ENCODE measurements around the gene PCDHA4.
"Not testable (repeated sequence)": the region's sequence is repeated elsewhere in the genome, so short reads cannot be mapped to it uniquely, and the experiment has no call there.

PCDHA4 gene

GRCh38 chr5:140806834-140807775, at the start of gene PCDHA4:
Gene PCDHA4, plus strand, starts transcription at chr5:140807068.
- no peak for DNase-seq

DNA sequence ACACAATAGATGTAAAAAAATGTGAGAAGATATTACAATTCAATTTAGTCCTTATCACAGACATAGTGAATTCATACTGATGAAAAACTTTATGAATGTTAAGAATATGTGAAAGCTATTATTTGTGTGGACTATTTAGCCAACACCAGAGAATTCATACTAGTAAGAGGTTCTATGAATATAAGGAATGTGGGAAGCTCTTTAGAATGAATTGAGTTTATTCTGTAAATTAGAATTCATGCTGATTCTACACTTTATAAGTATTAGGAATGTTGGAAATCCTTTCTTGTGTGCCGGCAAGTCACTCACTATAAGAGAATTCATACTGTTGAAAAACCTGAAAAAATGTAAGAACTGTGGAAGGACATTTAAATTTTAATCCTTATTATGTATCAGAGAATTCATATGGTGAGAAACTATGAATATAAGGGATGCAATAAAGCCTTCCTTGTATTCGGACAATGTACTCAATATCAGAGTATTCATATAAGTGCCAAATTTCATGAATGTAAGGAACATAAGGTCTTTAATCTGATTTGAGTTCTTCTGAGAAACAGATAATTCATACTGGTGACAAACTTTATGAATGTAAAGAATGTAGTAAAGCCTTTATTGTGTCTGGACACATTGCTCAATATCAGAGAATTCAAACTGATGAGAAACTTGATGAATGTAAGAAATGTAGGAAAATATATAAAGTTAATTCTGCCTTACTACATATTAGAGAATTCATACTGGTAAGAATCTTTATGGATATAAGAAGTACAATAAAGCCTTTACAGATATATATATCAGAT, 42.5 kb upstream of the PCDHA4 start:
- peak in 1 of 2 experiments; percentile 17 for DNase-seq

DNA sequence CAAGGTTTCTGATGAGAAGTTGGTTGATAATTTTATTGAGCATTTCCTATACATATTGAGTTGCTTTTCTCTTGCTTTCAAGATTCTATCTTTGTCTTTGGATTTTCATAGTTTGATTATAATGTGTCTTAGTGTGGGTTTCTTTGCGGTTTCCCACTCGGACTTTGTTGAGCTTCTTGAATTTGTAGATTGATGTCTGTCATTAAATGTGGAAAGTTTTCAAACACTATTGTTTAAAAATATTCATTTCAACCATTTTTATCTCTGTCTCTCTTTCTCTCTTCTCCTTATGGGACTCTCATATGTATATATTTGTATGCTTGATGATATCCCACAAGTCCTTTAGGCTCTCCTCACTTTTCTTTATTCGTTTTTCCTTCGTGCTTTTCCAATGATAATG, 39.4 kb upstream of the PCDHA4 start:
- no peak for DNase-seq

- DNase-seq: no peak
Observed at GRCh38 chr5:140780512-140780911, 26.4 kb upstream of the PCDHA4 start.

GRCh38 chr5:140785905-140786686, 20.8 kb upstream of the PCDHA4 start, which contains the start of gene PCDHA1:
Gene PCDHA1, plus strand, starts transcription at chr5:140786140.
- peak in 1 of 2 experiments; percentile 35 for DNase-seq

- DNase-seq: not testable (repeated sequence)
Observed at GRCh38 chr5:140787422-140787821, 19.4 kb upstream of the PCDHA4 start.

DNA sequence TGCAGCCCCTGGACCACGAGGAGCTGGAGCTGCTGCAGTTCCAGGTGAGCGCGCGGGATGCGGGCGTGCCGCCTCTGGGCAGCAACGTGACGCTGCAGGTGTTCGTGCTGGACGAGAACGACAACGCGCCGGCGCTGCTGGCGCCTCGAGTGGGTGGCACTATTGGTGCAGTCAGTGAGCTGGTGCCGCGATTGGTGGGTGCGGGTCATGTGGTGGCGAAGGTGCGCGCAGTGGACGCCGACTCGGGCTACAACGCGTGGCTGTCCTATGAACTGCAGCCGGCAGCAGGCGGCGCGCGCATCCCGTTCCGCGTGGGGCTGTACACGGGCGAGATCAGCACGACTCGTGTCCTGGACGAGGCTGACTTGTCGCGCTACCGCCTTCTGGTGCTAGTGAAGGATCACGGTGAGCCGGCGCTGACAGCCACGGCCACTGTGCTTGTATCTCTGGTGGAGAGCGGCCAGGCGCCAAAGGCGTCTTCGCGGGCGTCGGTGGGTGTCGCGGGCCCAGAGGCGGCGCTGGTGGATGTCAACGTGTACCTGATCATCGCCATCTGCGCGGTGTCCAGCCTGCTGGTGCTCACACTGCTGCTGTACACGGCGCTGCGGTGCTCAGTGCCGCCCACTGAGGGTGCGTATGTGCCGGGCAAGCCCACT, 18.9 kb upstream of the PCDHA4 start:
- not testable (repeated sequence) for DNase-seq

- DNase-seq: peak; percentile 77 to 83
Observed at GRCh38 chr5:140791089-140791488, 15.8 kb upstream of the PCDHA4 start.

- no peak for DNase-seq
Observed at GRCh38 chr5:140794595-140795258, 12.1 kb upstream of the PCDHA4 start, which contains the start of gene PCDHA2. Gene PCDHA2, plus strand, starts transcription at chr5:140794852.

- no peak for DNase-seq
Observed at GRCh38 chr5:140795259-140795641, 11.6 kb upstream of the PCDHA4 start.

GRCh38 chr5:140796072-140796717, 10.7 kb upstream of the PCDHA4 start:
- DNase-seq: not testable (repeated sequence)

GRCh38 chr5:140796718-140797095, 10.2 kb upstream of the PCDHA4 start:
- DNase-seq: no peak

GRCh38 chr5:140800816-140801493, 5.9 kb upstream of the PCDHA4 start, which contains the start of gene PCDHA3:
Gene PCDHA3, plus strand, starts transcription at chr5:140801057.
- no peak for DNase-seq

- no peak for DNase-seq
Observed at GRCh38 chr5:140801494-140801841, 5.4 kb upstream of the PCDHA4 start.

DNA sequence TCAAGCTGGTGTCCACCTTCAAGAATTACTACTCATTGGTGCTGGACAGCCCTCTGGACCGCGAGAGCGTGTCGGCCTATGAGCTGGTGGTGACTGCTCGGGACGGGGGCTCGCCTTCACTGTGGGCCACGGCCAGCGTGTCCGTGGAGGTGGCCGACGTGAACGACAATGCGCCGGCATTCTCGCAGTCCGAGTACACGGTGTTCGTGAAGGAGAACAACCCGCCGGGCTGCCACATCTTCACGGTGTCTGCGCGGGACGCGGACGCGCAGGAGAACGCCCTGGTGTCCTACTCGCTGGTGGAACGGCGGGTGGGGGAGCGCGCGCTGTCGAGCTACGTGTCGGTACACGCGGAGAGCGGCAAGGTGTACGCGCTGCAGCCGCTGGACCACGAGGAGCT, 4.5 kb upstream of the PCDHA4 start:
- not testable (repeated sequence) for DNase-seq

- DNase-seq: no peak
Observed at GRCh38 chr5:140802781-140803271, 4.0 kb upstream of the PCDHA4 start.

DNA sequence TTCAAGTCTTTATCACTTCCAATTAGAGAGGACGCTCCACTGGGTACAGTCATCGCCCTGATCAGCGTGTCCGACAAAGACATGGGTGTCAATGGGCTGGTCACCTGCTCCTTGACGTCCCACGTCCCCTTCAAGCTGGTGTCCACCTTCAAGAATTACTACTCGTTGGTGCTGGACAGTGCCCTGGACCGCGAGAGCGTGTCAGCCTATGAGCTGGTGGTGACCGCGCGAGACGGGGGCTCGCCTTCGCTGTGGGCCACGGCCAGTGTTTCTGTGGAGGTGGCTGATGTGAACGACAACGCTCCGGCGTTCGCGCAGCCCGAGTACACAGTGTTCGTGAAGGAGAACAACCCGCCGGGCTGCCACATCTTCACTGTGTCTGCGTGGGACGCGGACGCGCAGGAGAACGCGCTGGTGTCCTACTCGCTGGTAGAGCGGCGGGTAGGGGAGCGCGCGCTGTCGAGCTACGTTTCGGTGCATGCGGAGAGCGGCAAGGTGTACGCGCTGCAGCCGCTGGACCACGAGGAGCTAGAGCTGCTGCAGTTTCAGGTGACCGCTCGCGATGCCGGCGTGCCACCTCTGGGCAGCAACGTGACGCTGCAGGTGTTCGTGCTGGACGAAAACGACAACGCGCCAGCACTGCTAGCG, 1.5 kb downstream of the PCDHA4 start:
- not testable (repeated sequence) for DNase-seq

GRCh38 chr5:140808889-140809291, 2.0 kb downstream of the PCDHA4 start:
- DNase-seq: no peak

DNA sequence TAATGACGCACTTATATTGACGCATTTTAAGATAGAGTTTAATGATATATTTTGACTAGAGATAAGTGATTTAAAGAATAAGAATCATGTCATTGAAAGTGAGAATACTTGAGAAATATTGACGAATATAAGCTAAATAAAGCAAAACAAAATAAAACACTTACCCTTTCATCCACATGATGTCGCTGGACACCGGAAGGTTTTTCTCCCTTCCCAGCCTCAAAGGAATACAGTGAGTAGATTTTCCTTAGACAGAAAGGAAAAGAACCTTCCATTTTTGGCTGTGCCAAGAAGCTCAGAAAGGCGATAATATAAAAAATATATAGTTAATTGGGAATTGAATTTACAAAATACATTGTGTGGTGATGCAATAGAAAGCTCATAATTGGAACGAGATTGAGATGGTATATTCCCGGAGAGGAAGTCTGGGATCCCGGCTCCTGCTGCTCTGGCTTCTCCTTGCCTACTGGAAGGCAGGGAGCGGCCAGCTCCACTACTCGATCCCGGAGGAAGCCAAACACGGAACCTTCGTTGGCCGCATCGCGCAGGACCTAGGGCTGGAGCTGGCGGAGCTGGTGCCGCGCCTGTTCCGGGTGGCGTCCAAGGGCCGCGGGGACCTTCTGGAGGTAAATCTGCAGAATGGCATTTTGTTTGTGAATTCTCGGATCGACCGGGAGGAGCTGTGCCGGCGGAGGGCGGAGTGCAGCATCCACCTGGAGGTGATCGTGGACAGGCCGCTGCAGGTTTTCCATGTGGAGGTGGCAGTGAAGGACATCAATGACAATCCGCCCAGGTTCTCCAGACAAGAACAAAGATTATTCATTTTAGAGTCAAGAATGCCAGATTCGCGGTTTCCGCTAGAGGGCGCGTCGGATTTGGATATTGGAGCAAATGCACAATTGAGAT, 14.8 kb downstream of the PCDHA4 start, which contains the start of gene PCDHA5:
TSS of gene PCDHA5 (plus strand) at position 239 of the 906 bp plus-strand sequence.
- no peak for DNase-seq
